ENCODE results near the gene KMT2C. TPM values are rescaled to one million over a fixed set of nuclear protein-coding genes. Genes with fewer than 3 reads are reported as not detected.

Gene KMT2C
- total and polyA plus RNA-seq, 7 donors: 5.8 to 82.3 (median 45.7) TPM

DNA sequence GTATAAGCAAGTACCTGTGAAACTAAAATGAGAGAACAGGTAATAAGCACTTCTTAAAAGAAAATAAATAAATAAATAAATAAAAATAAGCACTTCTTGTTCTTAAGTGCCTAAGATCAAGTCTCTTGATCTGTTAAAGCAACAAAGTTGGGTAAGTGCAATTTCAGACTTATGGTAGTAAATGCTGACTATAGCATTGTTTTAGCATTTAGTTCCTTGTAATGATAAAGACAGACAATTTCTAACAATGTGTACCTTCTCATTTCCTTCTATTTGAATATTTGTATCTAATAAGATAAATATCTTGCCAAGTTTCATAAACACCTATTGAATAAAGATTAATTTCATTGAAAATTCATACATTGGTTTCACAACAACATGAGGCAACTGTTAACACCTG, 323.0 kb downstream of the KMT2C start:
- intact Hi-C loops (cut with DNase I): no loop called here
- ATAC-seq (no peak), DNase-seq (no peak)
- Histone ChIP-seq H3K4me1 (no peaks in the 10 kb centered on the region), H3K4me3 (no peak overlapping the region), H3K27me3 (ENCODE audit: insufficient read depth in 3 of 3, low read length in 2 of 3) (no peaks in the 10 kb centered on the region), H3K9me3 (no peaks in the 10 kb centered on the region), H3K27ac (no peak overlapping the region), H3K36me3 (ENCODE audit: insufficient read depth in 1 of 2, low read depth in 1 of 2) (peaks cover 0 to 69% of the 10 kb centered on the region in 2 donors)
- TF ChIP-seq, protein P1, sequence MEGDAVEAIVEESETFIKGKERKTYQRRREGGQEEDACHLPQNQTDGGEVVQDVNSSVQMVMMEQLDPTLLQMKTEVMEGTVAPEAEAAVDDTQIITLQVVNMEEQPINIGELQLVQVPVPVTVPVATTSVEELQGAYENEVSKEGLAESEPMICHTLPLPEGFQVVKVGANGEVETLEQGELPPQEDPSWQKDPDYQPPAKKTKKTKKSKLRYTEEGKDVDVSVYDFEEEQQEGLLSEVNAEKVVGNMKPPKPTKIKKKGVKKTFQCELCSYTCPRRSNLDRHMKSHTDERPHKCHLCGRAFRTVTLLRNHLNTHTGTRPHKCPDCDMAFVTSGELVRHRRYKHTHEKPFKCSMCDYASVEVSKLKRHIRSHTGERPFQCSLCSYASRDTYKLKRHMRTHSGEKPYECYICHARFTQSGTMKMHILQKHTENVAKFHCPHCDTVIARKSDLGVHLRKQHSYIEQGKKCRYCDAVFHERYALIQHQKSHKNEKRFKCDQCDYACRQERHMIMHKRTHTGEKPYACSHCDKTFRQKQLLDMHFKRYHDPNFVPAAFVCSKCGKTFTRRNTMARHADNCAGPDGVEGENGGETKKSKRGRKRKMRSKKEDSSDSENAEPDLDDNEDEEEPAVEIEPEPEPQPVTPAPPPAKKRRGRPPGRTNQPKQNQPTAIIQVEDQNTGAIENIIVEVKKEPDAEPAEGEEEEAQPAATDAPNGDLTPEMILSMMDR (IDR thresholded peaks at IDR 0.05): no peak

DNA sequence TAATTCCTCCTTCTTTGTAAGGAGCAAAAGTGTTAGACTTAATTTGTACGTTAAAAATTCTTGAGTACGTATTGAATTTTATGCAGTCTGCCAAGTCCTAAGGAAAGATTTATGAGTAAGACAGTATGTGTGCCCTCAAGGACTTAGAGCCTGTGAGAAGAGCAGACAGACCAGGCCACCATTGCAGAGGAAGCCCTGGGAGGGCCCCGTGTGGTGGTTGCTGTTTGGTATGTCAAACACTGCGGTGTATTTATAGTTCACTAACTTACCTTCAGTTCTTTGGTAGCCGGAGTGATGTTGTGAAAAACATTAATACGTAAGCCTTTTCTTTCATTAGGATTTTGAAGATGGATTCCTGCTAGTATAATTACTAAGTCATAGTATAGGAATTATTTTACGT, 327.4 kb downstream of the KMT2C start:
- H3K36me3 ChIP-seq (ENCODE audit: insufficient read depth in 1 of 2, low read depth in 1 of 2): peaks cover 0 to 68% of the 10 kb centered on the region in 2 donors
- no peaks in the 10 kb centered on the region for H3K9me3 ChIP-seq
- H3K4me1 ChIP-seq: no peaks in the 10 kb centered on the region
- no peak overlapping the region for H3K27ac ChIP-seq
- H3K4me3 ChIP-seq: no peak overlapping the region
- ATAC-seq (peak; percentile 86 to 96 (median 92)), DNase-seq (peak in 1 of 2 donors; percentile 63)
- WGBS, 3 donors: 46 to 74% (median 53%) methylated on average over 7 of the region's 7 CpGs
- TF ChIP-seq, protein P1 (IDR thresholded peaks at IDR 0.05): peak; percentile 10
- H3K27me3 ChIP-seq (ENCODE audit: insufficient read depth in 3 of 3, low read length in 2 of 3): no peaks in the 10 kb centered on the region
- intact Hi-C loops (cut with DNase I): no loop called here

DNA sequence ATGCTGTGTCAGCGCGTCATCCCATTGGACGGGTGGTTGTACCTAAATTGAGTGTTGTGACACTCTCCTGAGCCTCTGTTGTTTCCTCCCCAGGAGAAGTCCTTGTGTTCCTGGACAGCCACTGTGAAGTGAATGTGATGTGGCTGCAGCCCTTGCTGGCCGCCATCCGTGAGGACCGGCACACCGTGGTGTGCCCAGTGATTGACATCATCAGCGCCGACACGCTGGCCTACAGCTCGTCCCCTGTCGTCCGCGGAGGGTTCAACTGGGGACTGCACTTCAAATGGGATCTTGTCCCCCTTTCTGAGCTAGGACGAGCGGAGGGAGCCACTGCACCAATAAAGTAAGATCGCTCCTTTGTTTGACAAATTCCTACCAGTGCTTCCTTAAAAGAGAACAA, 327.9 kb downstream of the KMT2C start:
- TF ChIP-seq, protein P1 (IDR thresholded peaks at IDR 0.05): no peak
- H3K27ac ChIP-seq: no peak overlapping the region
- no peak overlapping the region for H3K4me3 ChIP-seq
- intact Hi-C loops (cut with DNase I): no loop called here
- DNase-seq (no peak), ATAC-seq (peak; percentile 22 to 59 (median 42))
- no peaks in the 10 kb centered on the region for H3K27me3 ChIP-seq (ENCODE audit: insufficient read depth in 3 of 3, low read length in 2 of 3)
- H3K36me3 ChIP-seq (ENCODE audit: insufficient read depth in 1 of 2, low read depth in 1 of 2): peaks cover 0 to 68% of the 10 kb centered on the region in 2 donors
- WGBS, 3 donors: 87 to 94% (median 93%) methylated on average over 17 of the region's 17 CpGs
- no peaks in the 10 kb centered on the region for H3K9me3 ChIP-seq
- no peaks in the 10 kb centered on the region for H3K4me1 ChIP-seq

DNA sequence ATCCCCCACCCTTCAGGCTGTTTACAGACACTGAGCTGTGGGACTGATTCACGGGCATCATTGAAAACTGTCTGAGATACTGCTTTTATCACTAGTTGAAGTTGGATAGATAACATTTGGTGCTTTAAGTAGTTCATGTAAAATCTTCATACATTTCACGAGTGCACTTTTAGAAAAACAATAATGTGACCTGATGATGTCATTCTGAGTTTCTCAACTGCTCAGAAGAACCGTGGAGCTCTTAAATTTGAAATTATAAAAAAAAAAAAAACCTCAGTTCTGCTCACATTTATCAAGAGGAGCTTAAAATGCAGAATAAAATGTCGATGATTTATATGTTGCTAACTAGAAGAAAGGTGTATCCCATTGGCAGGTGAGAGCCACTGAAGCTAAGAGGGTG, 328.8 kb downstream of the KMT2C start:
- H3K4me3 ChIP-seq: no peak overlapping the region
- H3K9me3 ChIP-seq: no peaks in the 10 kb centered on the region
- H3K27ac ChIP-seq: no peak overlapping the region
- peaks cover 0 to 71% of the 10 kb centered on the region in 2 donors for H3K36me3 ChIP-seq (ENCODE audit: insufficient read depth in 1 of 2, low read depth in 1 of 2)
- no peak for DNase-seq
- no peaks in the 10 kb centered on the region for H3K4me1 ChIP-seq
- H3K27me3 ChIP-seq (ENCODE audit: insufficient read depth in 3 of 3, low read length in 2 of 3): no peaks in the 10 kb centered on the region
- 74 to 85% (median 76%) methylated on average over 4 of the region's 4 CpGs for WGBS, 3 donors
- no peak for ATAC-seq
- intact Hi-C loops (cut with DNase I): no loop called here
- TF ChIP-seq, protein P1 (IDR thresholded peaks at IDR 0.05): no peak

DNA sequence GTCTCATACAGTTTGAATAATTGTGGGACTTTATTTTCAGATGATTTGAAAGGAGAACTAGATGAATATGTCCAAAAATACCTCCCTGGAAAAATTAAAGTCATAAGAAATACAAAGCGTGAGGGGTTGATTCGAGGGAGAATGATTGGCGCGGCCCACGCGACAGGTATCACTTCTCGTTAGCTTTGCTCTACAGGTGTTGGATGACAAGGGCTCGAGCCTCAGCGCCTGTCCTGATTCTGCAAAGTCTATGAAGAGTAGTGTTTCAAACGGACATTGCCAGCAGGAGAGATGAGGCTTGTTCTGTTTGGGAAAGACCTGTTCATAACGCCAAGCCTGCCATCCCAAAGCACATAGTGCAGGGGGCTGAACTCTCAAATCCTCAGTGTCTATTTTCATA, 330.6 kb downstream of the KMT2C start:
- Histone ChIP-seq H3K27ac (no peak overlapping the region), H3K36me3 (ENCODE audit: insufficient read depth in 1 of 2, low read depth in 1 of 2) (peaks cover 3 to 56% of the 10 kb centered on the region in 2 donors), H3K4me1 (peaks cover 8% of the 10 kb centered on the region), H3K27me3 (ENCODE audit: insufficient read depth in 3 of 3, low read length in 2 of 3) (no peaks in the 10 kb centered on the region), H3K4me3 (no peak overlapping the region), H3K9me3 (no peaks in the 10 kb centered on the region)
- intact Hi-C loops (cut with DNase I): no loop called here
- TF ChIP-seq, protein P1 (IDR thresholded peaks at IDR 0.05): no peak
- no peak for DNase-seq
- no peak for ATAC-seq
- 85 to 93% (median 90%) methylated on average over 11 of the region's 11 CpGs for WGBS, 3 donors
